Stimulated activated CD8-positive, alpha-beta memory T cell treated with anti-CD3 and anti-CD28 coated beads, Interleukin-12 subunit alpha, Interleukin-12 subunit beta, amount 100 ng/mL, for 24 hours (primary cell): ENCODE data around the gene STX7.

Source experiments
- DNase-seq: peaks from one replicate; pipeline ENCODE4 v3.0.0-alpha.2; 2020; ENCODE audit errors: extremely low read depth

Gene STX7

DNA sequence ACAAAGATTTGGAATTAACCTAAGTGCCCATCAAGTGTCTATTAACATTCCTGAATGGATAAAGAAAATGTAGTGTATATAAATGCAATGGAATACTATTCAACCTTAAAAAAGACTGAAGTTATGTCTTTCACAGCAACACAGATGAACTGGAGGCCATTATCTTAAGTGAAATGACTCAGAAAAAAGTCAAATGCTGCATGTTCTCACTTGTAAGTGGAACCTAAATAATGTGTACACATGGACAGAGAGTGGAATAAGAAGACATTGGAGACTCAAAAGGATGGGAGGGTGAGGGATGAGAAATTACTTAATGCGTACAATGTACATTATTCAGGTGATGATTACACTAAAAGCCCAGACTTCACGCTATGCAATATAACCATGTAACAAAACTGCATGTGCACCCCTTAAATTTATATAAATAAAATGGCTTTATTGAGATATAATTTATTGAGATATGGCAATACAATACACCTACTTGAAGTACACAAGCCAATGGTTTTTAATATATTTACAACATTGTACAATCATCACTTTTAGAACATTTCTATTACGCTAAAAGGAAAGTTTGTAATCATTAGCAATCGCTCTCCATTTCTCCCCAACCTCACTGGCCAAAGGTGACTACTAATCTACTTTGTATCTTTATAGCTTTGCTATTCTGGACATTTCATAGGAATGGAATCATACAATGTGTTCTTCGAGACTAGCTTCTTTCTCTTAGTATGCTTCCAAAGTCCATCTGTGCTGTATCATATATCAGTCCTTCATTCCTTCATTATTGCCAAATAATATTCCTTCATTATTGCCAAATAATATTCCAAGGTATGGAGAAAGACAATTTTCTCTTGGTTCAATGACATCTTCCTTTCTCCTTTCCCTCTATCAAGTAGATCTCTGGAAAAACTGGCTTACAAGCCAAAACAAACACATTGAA is 5.8 kb downstream of the STX7 start:
- DNase-seq, result no peak

DNA sequence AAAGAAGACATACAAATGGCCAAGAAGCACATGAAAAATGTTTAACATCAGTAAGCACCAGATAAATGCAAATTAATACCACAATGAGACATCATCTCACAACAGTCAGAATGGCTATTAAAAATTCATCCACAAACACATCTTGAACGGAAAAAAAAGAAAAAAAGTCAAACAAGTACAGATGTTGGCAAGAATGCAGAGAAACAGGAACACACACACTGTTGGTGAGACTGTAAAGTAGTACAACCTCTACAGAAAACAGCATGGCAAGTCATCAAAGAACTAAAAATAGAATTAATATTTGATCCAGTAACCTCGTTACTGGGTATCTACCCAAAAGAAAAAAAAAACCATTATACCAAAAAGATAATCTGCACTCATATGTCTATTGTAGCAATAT is 6.5 kb downstream of the STX7 start:
- DNase-seq, result no peak

DNA sequence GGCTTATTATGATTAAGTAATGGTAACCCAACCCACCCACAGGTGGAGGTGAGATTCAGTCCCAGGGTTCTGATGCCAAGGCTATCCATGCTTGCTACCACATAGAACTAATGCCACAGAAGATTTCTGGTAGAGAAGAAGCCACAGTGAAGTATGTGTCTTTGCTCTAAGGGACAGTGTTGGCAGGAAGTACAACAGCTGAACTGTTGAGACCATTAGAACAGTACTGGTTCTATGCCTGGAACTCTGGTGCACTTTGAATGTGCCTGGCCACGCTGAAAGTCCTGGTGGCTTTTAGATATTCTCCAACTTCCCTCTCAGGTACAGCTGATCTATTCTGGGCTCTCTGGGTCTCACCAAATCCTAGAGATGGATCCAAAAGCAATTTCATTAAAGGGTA is 7.8 kb downstream of the STX7 start:
- no peak for DNase-seq

DNA sequence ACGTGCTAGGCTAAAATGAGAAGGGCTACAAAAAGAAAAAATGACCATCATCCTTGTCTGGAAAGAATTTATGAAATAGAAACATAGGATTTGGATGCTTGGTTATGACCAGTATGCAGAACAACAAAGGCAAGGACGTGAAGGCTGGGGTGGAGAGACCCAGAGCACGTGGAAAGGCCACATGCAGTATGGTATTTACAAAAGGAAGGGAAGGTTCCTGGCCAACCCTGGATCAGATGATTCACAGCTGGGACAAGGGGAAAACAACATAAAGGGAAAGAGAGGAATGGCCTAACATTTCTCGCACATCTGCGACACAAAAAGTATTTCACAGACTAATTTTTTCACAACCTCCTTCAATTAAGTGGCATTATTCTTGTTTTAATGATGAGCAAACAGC is 8.2 kb downstream of the STX7 start:
- DNase-seq, result no peak

DNA sequence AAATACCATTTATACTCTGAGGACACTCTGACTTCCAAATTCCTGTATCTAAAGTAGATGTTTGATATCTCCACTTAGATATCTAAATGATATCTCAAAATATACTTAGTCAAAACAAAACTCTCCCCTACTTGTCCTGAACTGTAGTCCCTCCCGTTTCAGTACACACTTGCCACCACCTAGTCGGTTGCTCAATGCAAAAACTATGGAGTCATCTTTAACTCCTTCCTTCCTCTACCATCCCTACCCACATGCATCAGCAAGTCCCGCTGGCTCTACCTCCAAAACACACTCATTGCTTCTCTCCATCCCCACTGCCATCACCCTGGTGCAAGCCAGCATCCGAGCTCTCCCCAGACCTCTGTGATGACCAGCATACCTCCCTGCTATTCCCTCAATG is 13.2 kb downstream of the STX7 start:
- no peak for DNase-seq

DNA sequence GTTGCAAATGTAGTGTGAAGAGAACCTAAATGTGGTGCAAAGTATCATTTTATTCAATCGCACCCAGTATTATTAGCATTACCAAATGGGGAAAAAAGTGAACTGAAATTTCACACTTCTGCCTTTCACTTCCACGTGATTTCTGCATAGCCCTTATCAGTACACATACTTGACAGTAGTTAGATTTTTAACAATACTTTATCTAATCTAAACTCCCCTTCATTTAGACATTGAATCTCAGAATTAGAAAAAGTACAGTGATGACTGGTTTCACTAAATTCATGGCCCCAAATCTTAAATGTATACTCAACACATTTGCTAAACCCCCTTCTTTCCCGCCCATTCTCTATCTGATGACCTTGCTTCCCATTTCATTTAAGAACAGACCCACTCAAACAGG is 14.3 kb downstream of the STX7 start:
- no peak for DNase-seq

DNA sequence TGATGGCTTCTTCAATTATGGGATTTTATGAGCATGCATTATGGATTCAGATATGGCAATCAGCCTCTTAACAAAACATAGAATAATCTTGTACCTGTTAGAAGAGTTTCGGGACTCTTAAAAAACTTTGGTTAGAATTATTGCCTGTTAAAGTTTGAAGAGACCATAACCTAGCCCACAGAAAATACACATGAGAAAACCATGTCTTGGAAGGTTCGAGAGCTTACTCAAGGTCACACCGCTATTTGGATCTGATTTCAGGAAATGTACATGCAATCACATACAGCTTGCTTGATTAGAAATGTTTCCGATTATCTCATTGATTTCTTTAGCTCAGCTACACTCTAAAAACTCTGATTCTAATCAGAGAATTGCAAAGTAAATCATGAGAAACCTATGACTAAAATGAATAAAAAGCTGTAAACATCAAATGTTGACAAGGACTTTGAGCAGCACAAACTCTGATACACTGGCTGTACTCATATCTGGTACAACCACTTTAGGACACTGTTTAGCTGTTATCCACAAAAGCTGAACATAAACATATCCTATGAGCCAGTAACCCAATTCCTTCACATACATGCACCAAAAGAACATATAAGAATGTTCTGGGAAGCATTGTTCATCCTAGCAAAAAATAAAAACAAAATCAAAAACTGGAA is 16.3 kb downstream of the STX7 start:
- DNase-seq, result no peak

DNA sequence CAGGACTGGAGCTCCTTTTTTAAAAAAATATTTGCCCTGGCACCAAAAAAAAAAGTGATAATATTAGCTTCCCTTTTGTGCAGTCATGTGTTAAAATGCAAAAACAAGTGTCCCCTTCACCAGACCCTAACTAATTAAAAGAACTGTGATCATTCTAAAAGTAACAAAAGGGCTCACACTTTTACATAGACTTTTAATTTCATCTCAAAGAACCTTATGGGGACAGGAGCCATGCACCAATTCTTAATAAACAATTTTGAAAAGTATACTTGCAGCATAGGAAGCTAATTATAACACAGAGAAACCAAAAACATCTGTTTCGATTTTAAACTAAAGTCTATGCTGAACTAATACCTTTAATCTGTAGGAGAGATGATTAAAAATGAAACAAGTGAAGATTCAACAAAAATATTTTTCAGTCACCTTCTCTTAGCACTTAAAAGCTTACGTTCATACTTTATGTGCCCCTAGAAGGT is 17.3 kb downstream of the STX7 start:
- DNase-seq, result no peak

DNA sequence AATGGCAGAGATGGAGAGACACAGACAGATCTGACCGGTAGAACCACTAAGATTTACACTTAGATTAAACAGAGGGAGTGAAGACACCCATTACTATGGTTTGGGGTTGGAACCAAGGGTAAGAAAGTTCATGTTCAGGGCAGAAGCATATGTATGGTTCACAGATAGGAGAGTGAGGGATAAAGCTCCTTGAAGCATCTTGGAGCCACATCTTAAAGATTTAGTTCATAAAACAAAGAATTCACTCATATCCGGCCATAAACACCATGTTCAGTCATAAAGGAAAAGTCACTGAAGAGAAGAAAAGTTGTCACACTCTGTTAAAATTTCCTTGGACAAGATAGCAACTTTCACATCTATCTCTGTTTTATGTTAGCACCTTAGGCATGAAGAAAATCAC is 18.0 kb downstream of the STX7 start:
- no peak for DNase-seq

DNA sequence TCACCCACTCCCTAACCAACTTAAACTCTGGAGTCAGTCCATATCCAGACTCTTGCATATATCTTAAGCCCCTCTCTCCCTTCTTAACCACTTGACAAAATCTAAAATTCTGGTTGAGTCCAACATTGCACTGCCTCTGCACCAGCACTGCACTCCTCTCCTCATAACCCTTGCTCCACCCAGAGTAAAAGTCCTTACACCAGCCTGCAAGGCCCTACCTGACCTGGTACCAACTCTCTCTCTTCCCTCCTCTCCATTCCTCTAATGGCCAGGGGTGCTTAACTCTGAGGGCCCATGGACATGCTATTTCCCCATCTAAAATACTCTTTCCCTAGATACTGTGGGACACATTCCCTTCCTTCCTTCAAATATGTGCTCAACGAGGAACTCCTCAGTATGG is 21.0 kb downstream of the STX7 start:
- DNase-seq, result no peak

DNA sequence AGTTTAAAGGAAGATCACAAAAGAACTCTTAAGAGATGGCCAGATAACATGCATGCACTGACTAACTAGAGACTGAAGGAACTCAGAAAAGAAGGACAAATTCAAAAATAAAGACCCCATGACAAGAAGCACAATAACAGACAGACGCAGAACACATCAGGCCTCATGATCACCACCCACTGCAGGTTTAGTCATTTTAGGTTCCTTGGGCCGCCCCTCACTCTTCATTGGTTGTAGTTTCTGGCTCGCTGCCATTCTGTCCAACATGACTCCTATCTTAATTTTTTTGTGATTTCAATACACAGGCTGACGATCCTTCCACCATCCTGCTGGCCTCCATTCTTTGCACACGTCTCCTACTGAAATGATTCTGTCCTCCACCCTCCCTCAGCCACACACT is 21.6 kb downstream of the STX7 start:
- DNase-seq, result no peak

DNA sequence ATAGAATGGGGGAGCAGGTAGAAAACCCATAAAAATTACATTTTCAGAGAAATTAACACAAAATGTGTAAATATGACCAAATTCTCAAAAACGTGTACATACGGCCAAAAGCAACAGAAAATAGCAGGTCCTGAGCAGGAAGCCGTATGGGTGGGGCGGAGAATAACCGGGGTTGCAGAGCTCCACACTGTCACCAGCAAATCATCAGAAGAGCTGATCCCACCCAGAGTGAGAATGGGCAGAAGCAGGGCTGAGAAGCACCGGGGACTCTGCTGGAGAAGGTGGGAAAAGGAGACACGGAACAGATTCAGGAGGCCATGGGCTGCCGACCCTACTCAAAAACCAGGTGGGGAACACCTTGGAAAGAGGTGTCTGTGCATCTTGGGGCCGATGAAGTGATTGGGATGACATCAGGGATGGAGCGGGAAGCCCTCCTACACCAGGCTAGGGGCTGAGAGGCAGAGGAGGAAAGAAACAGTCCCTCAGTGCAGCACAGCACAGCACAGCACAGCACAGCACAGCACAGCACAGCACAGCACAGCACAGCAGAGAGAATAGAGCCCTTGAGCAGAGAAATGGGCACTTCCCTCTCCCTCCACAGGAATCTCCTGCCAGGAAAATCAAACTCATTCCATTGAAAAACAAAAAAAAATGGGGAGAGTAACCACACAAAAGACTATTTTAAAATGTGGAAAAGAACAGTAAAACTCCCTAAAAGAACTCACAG is 22.3 kb downstream of the STX7 start:
- DNase-seq, result no peak

DNA sequence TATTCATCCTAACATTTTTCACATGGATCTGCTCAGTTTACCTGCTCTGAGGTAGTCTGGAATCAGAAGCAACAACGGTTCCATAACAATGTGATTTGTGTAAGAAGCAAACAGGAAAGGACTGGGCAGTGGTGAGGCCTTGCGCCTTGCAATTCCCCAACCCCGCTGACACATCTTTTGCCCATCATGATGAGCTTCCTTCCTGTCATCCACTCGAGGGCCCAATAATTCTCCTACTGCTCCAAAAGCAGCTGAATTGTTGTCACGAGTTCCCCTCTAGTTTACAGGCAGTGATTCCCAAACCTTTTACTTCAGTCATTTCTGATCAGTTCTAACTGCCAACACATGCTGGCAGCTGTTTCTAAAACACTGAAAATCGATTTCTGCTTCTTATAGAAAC is 22.9 kb downstream of the STX7 start:
- no peak for DNase-seq

DNA sequence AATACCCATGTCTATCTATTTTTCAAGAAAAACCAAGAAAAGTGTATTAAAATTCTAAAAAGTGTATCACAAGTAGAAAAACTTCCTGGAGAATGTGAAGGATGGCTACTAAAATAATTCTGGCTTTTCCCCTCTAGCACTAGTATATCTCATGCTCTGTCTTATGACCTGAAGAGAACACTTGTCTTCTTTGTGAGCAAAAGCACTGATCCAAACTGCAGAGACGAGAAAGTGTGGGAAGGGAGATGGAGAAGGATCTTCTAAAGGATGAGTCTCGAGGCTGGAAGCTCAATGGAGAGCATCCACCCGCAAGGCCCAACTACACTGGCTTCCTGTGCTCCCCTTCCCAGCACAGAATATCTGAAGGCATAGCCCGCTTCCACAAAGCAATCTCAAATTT is 23.5 kb downstream of the STX7 start:
- DNase-seq, result no peak

DNA sequence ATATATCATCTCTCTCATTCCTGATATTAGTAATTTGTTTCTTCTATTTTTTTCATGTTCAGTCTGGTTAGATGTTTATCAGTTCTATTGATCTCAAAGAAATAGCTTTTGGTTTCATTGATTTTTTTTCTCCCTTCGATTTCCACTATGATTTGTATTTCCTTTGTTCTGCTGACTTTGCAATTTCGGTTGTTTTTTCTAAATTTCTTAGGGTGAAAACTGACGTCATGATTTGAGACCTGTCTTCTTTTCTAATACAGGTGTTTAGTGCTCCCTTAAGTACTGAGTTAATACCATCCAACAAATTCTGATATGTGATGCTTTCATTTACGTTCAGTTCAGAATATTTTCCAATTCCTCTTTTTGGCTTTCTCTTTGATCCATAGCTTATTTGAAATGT is 25.2 kb downstream of the STX7 start:
- no peak for DNase-seq

DNA sequence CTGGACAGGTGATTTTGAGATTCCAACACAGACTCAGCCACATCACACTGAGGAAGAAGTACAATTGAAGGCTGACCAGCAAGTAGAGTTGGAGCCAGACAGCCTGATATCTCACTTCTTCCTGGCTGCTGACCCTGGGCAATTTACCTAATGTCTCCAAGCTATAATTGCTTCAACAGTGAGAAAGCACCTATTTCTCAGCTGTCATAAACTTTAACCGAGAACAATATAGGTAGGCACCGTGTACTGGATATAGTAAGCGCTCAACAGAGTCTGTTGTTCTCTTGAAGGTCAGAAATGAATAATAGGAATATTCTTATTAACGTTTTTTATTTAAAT is 28.3 kb downstream of the STX7 start:
- no peak for DNase-seq

DNA sequence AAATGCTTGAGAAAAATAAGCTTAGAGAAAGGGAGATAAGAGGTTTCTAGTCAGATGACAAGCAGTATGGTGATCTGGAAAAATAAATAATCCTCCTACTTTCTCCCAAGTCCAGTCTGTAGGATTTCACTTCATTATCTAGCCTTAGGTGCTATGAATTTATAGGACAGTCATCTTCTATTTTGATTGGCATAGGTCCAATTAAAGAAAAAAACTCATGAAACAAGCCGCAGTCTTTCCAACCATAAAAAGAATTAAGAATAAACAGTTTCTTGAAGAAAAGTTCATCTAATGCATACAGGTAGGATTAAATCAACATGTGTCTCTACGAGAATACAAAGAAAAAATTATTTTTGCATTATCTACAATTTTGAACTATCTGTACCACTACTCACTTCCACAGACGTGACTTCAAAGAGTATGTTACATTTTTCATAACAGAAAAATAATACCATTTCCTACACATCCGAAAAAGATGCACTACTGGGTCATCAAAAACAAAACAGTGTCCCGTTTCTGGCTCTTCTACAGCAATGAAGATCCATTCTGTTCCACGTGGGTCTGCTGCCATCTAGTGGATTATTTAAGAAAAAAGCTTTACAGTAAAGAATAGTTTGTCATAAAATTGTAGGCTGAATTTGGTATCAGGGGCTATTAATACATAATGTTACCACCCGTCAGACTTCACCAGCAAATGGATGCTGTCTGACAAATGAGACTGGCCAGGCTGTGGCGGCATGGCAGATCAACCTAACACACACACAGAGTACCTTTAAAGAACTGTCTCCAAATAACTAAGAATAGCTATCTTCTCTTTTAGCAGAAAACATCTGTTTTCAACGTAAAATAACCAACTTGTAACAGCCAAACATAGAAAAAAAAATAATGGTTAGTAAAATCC is 28.9 kb downstream of the STX7 start:
- no peak for DNase-seq

DNA sequence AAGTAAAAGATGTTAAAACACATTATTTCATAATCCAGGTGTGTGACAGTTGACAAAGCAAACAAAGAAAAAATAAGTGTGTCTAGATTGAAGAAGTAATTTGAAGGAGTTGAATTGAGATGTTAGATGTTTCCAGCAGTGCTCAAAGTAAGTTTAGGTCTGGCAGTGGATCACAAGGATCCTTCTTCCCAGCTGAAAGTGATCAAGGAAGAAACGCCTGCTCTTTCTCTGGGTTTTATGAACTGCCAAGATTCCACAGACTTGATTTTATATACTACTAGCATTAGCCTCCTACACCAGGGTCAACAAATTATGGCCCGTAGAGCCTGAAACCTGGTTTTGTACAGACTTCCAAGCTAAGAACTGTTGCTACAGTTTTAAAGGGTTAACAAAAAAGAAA is 30.3 kb downstream of the STX7 start:
- no peak for DNase-seq

DNA sequence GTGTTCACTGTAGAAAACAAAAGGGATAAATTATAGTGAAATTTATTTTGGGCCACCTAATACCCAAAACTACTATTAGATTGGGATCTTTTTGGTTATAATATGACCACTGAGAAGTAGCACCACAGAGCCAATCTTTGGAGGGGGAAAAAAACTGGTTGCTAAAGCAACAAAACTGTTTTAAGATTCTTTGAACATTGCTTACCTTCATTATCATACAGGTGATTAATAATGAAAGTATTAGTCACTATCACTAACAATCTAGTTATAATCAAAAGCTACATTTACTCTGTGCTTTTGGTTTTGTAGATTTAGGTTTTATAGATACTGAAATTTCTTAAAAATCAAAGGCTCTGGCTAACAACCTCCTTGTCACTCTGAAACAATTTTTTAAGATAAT is 31.7 kb downstream of the STX7 start:
- DNase-seq, result no peak

DNA sequence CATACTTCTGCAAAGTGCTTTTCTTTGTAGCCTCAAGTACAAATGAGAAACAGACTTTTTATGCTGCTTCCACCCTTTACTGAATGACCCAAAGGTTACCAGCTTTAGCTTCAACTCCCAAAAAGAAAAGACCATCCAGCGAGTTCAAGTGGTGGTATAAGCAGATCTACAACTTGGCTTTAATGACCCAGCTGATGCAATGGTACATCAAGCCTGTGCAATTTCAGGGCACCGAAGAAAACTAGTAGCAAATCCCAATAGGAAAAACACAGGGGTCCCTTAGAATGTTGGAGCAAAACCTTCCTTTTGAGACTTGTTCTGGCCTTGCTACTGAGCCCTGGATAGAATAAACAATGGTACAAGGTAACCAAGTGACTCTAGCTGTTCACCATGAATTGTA is 33.8 kb downstream of the STX7 start:
- DNase-seq, result no peak

DNA sequence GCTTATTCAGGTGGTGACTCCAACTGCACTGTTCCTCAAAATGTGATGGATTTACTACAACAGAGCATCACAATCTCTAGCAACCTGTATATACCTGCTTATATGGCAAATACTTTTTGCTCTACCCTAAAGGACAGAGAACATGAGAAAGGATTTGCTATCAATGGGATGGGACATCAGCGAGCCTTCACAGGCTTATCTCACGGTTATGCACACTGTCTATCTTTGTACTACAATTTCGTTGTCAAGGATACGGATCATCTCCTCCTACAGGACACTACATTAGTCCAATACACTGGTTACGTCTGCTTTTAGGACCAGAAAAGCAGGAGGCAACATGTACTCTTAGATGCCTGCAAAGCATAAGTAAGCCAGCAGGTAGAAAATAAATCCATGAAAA is 34.2 kb downstream of the STX7 start:
- DNase-seq, result no peak

DNA sequence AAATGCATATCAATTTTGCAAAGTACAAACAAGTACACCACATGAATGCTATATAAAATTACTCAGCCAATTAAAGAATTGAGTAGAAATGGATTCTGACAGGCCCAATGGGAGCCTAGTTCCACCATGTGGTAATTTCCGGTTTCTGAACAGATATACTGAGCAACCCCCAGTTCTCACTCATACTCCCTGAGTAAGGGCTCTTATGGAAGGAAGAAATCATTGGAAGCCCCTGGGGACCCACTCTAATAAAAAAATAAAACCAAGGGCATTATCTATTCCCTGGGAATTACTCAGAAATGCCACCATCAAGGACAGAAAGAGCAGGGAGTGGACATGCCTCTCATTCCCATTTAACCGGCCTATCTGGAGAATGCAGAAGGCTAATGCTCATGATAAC is 34.6 kb downstream of the STX7 start:
- DNase-seq, result no peak
